Osteoblast (primary cell): ENCODE data around the gene LRRC4B. TPM values are rescaled to one million over a fixed set of nuclear protein-coding genes. Genes with fewer than 3 reads are reported as not detected.
"Not testable (repeated sequence)": the region's sequence is repeated elsewhere in the genome, so short reads cannot be mapped to it uniquely, and the experiment has no call there.

ENCODE experiments used
- DNase-seq: peaks from one replicate; pipeline ENCODE4 v3.0.0; 2011; ENCODE audit warnings: low spot score, mixed read lengths; ENCODE audit not compliant: insufficient read length; ENCODE audit errors: missing footprints
- H2AFZ ChIP-seq: 2 replicates; pipeline ENCODE4 v1.6.0; 2011; ENCODE audit warnings: mild to moderate bottlenecking, low read length
- H3K27ac ChIP-seq: 2 replicates; pipeline ENCODE4 v1.5.1; 2011; ENCODE audit warnings: mild to moderate bottlenecking, low read depth, low read length, moderate library complexity
- H3K27me3 ChIP-seq: 2 replicates; pipeline ENCODE4 v1.6.0; 2012; ENCODE audit warnings: mild to moderate bottlenecking, control low read depth, inconsistent platforms, low read length, moderate library complexity; ENCODE audit not compliant: insufficient read depth
- H3K36me3 ChIP-seq: 2 replicates; pipeline ENCODE4 v1.5.1; 2011; ENCODE audit warnings: mild to moderate bottlenecking, low read length, control low read depth, moderate library complexity; ENCODE audit not compliant: insufficient read depth
- H3K4me1 ChIP-seq: 2 replicates; pipeline ENCODE4 v1.5.1; 2011; ENCODE audit warnings: mild to moderate bottlenecking, low read length, control low read depth, moderate library complexity; ENCODE audit not compliant: insufficient read depth
- H3K4me2 ChIP-seq: 2 replicates; pipeline ENCODE4 v1.6.0; 2011; ENCODE audit warnings: mild to moderate bottlenecking, low read length; ENCODE audit not compliant: insufficient read depth
- H3K4me3 ChIP-seq: fragments of 200-600 bp; sonication (generic); 3 replicates; pipeline ENCODE4 v1.5.1; 2012; ENCODE audit warnings: mild to moderate bottlenecking, low read length, inconsistent platforms; ENCODE audit not compliant: insufficient read depth
- H3K79me2 ChIP-seq: 2 replicates; pipeline ENCODE4 v1.6.0; 2012; ENCODE audit warnings: mild to moderate bottlenecking, low read length, control low read depth, inconsistent platforms; ENCODE audit not compliant: insufficient read depth
- H3K9me3 ChIP-seq: 2 replicates; pipeline ENCODE4 v1.5.1; 2011; ENCODE audit warnings: low read depth, low read length, control low read depth
- H4K20me1 ChIP-seq: 2 replicates; pipeline ENCODE4 v1.6.0; 2012; ENCODE audit warnings: mild to moderate bottlenecking, low read length, control low read depth; ENCODE audit not compliant: insufficient read depth
- CTCF ChIP-seq: IDR thresholded peaks from 2 replicates; pipeline ENCODE4 v1.5.1; 2011; ENCODE audit warnings: mild to moderate bottlenecking, low read depth, low read length, moderate library complexity; ENCODE audit errors: extremely low read depth
- total RNA-seq: library from RNA; depleted of rRNA; stranded (reverse); fragments of >200 nt; gene quantifications from 2 replicates; pipeline ENCODE4 v1.2.3, GENCODE V29; 2012

LRRC4B gene
- not detected in 2 replicates for total RNA-seq

- Histone ChIP-seq H4K20me1 (no peaks in the 10 kb centered on the region), H3K4me2 (no peak within 1 kb of the TSS), H2AFZ (no peak within 1 kb of the TSS), H3K27ac (no peak within 1 kb of the TSS), H3K79me2 (no peaks in the 10 kb centered on the region), H3K36me3 (no peaks in the 10 kb centered on the region), H3K27me3 (peaks cover 19% of the 10 kb centered on the region), H3K9me3 (no peaks in the 10 kb centered on the region), H3K4me3 (no peak within 1 kb of the TSS), H3K4me1 (no peaks in the 10 kb centered on the region)
- DNase-seq: peak; percentile 69
- no peak for TF ChIP-seq CTCF
Measured at GRCh38 chr19:50567882-50568727, at the start of gene LRRC4B. Gene LRRC4B, minus strand, starts transcription at chr19:50568435. Its CDS starts 19,597 bp downstream, at chr19:50548838.

GRCh38 chr19:50612504-50613404 is 44.5 kb upstream of the LRRC4B start:
- not testable (repeated sequence) for H2AFZ ChIP-seq, DNase-seq, H4K20me1 ChIP-seq

GRCh38 chr19:50607874-50608785 is 39.9 kb upstream of the LRRC4B start:
- Histone ChIP-seq H3K27me3 (no peaks in the 10 kb centered on the region), H3K4me2 (peak overlapping the region; percentile 28)

More at GRCh38 chr19:50612504-50613404, 44.5 kb upstream of the LRRC4B start:
- not testable (repeated sequence) for H3K9me3 ChIP-seq, H3K4me1 ChIP-seq, H3K79me2 ChIP-seq, H3K36me3 ChIP-seq, H3K27ac ChIP-seq, H3K27me3 ChIP-seq, H3K4me2 ChIP-seq, H3K4me3 ChIP-seq

More at GRCh38 chr19:50607874-50608785, 39.9 kb upstream of the LRRC4B start:
- peak overlapping the region; percentile 51 for H2AFZ ChIP-seq
- H3K79me2 ChIP-seq: no peaks in the 10 kb centered on the region
- no peak overlapping the region for H3K27ac ChIP-seq
- peak overlapping the region; percentile 19 for H3K4me3 ChIP-seq
- no peaks in the 10 kb centered on the region for H3K4me1 ChIP-seq
- no peaks in the 10 kb centered on the region for H3K9me3 ChIP-seq
- TF ChIP-seq CTCF: peak; percentile 59
- H4K20me1 ChIP-seq: no peaks in the 10 kb centered on the region
- no peaks in the 10 kb centered on the region for H3K36me3 ChIP-seq
- peak; percentile 98 for DNase-seq
